ENCODE results near the gene GP9.

The GP9 gene

GRCh38 chr3:129027544-129027880, 33.1 kb upstream of the GP9 start (continued):
- no peak for TF ChIP-seq CREB5 (CRISPR knock-in tag; IDR thresholded peaks at IDR 0.05; ENCODE audit: low read depth)
- no peak for TF ChIP-seq ZNF70 (CRISPR knock-in tag; IDR thresholded peaks at IDR 0.05)
- TF ChIP-seq PATZ1 (CRISPR knock-in tag; IDR thresholded peaks at IDR 0.05; ENCODE audit: borderline replicate concordance): no peak

GRCh38 chr3:129028866-129029265, 31.7 kb upstream of the GP9 start:
- no peak for TF ChIP-seq GLIS3 (CRISPR knock-in tag; IDR thresholded peaks at IDR 0.05)
- TF ChIP-seq ARNTL (CRISPR knock-in tag; IDR thresholded peaks at IDR 0.05; ENCODE audit: borderline replicate concordance, low read depth): no peak
- TF ChIP-seq RARB (CRISPR knock-in tag; IDR thresholded peaks at IDR 0.05): no peak
- no peak for TF ChIP-seq CREB5 (CRISPR knock-in tag; IDR thresholded peaks at IDR 0.05; ENCODE audit: low read depth)
- no peak for TF ChIP-seq ESRRG (CRISPR knock-in tag; IDR thresholded peaks at IDR 0.05)
- no peak for TF ChIP-seq CSRNP3 (CRISPR knock-in tag; IDR thresholded peaks at IDR 0.05)
- no peak for TF ChIP-seq ZNF70 (CRISPR knock-in tag; IDR thresholded peaks at IDR 0.05)
- TF ChIP-seq CSDC2 (CRISPR knock-in tag; IDR thresholded peaks at IDR 0.05): no peak
- TF ChIP-seq PATZ1 (CRISPR knock-in tag; IDR thresholded peaks at IDR 0.05; ENCODE audit: borderline replicate concordance): no peak
- TF ChIP-seq SNAI2 (CRISPR knock-in tag; IDR thresholded peaks at IDR 0.05): no peak
- TF ChIP-seq POU6F1 (CRISPR knock-in tag; IDR thresholded peaks at IDR 0.05; ENCODE audit: borderline replicate concordance, low read depth): no peak
- TF ChIP-seq PPARA (CRISPR knock-in tag; IDR thresholded peaks at IDR 0.05; ENCODE audit: borderline replicate concordance): no peak
- no peak for TF ChIP-seq ISL1 (CRISPR knock-in tag; IDR thresholded peaks at IDR 0.05)
- no peak for TF ChIP-seq ZC3H10 (CRISPR knock-in tag; IDR thresholded peaks at IDR 0.05)
- TF ChIP-seq TOX (CRISPR knock-in tag; IDR thresholded peaks at IDR 0.05; ENCODE audit: borderline replicate concordance): no peak
- no peak for TF ChIP-seq TSHZ2 (CRISPR knock-in tag; IDR thresholded peaks at IDR 0.05)
- no peak for TF ChIP-seq BACH2 (CRISPR knock-in tag; IDR thresholded peaks at IDR 0.05; ENCODE audit: borderline replicate concordance)
- no peak for TF ChIP-seq TCF4 (CRISPR knock-in tag; IDR thresholded peaks at IDR 0.05; ENCODE audit: borderline replicate concordance)
- ATAC-seq: no peak

Data from SK-N-SH treated with all-trans-retinoic acid at 6 μM for 48 hours (cell line).